ENCODE data around the gene PRAC2.

The PRAC2 gene

DNA sequence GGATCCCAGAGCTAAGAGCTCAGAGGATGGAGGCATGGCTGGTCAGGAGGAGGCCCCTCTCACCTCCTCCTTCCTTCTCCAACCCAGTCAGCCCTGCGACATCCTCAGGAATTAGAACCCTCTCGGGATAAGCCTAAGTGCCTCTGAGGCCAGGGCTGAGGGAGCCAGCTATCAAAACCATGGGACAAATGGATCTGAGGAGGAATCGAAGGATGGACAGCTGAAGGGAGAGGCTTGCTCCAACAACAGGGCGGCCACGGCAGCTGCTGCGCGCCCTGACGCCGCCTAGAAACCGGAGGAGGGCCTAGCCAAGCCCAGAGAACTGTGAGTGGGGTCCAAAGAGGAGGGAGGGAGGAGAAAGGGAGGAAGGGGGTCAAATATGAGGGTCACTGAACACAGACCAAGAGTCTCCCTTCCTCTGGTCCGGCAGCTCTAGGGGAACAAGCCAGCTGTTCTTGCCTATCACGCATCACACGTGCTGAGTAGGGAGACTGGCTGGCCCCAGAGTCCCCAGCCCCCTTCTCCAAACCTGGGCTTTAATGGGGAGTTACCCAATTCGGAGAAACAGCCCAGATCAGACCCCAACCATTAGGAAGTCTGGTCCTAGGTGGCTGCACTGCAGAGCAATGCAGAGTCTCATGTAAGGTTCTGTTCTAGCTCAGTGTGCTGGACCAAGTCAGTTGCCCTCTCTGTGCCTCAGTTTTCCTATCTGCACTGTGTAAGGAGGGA lies 11.5 kb downstream of the PRAC2 start:
- DNase-seq, result no peak

DNA sequence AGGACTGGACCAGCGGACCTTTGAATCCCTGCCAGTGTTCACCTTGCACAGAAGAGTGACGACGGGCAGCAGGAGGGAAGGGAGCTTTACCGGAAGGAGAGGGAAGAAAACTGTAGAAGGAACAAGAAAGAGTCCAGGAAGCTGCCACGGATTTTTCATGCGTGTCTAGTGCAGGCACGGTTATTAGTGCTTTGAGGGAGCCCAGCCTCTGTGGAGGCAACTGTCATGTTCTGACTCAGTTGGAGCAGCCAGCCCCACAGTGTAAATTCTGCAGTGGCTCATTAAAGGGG lies 12.0 kb downstream of the PRAC2 start:
- DNase-seq, result no peak

GRCh38 chr17:48737330-48738043 lies 14.5 kb downstream of the PRAC2 start:
- DNase-seq, result no peak

- DNase-seq, result no peak
Measured at GRCh38 chr17:48738424-48738802, 15.4 kb downstream of the PRAC2 start.

DNA sequence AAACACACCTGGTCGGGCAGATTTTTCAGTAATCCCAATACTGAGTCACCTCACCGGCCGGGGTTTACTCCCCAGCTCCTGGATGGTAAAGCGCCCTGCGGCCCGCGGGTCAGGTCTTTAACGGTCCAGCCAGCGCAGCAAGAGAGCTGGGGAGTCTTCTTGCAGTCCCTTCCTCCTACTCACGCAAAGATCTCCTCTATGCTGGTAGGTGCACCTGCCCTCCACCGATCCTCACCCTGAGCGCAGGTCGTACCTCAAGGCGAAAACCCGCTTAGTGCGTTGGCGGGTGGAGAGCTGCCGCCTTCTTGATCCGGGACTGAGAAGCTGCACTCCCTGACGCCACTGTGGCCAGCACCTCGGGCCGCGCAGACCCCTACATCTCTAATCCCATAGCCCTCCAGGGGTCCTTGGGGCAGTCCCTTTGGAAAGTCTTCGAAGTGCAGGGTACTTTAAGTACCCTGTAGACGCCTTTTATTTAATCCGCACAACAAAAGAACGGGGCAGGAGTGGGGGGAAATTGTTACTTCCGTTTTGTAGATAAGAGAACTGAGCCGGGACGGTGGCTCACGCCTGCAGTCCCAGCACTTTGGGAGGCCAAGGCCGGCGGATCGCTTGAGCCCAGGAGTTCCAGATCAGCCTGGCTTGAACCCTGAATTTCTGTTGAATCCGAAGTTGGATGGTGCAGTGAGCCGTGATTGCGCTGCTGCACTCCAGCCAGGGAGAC lies 16.0 kb downstream of the PRAC2 start:
- DNase-seq, result no peak

DNA sequence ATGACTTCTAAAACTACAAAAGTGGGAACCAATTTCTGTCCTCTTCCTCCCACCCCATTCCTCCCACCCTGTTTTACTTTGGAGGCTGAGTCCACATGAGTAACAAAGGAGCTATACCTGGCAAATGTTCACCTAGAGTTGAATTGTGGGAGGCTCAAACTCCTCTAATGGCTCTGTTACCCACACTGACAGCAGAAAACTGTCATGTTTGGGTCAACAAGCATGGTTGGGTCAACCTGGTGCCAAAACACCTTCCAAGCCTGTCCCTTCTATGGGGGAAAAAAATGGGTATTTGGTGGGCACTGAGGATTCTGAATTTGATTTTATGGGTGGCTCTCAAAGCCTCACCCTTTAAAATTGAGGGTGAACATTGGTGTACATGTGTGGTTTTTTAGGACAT lies 17.6 kb downstream of the PRAC2 start:
- no peak for DNase-seq

GRCh38 chr17:48745381-48746275 lies 22.6 kb downstream of the PRAC2 start:
- DNase-seq, result no peak

GRCh38 chr17:48746916-48747444 lies 24.0 kb downstream of the PRAC2 start:
- no peak for DNase-seq

DNA sequence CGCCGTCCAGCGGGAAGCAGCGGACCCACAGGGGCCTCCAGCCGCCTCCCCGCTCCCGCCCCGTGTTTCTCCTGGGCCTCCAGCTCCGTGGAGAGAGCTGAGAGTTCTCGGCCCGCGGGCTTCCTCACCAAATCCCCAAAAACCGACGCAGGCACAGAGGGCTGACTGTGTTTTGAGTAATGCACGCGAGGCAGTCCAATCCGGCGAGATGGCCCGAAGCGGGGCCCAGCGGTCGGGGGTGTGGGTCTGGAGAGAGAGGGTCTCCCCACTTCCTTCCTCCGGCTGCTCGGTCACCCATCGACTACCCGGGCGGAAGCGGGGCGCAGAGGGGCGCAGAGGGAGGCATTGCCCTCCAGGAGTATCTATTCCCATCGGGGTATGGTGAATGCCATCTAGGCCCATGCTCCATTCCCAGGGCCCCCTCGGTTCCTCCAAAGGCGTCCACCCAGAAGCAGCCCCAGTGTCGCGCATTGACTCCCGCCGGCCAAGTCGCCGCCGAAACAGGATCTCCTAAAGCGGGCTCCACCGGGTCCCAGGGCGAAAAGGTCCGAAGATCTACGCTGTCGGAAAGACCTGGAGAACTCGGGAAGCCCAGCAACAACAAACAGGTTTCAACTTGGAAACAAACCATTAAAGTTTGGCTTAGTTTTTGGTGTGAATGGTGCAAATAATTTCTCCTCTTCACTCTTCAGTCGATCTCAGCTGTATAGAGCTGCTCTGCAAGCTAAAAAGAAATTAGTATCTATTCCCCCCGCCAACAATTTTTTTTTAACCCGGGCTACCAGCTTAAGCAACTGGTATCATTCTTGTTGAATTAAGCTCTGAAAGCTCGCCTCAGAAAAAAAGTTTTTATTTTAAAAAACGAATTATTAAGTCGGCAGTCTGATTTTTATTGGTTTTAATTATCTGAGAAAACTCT lies 24.7 kb downstream of the PRAC2 start:
- DNase-seq, result no peak

- DNase-seq, result no peak
Measured at GRCh38 chr17:48748718-48749566, 26.0 kb downstream of the PRAC2 start.

DNA sequence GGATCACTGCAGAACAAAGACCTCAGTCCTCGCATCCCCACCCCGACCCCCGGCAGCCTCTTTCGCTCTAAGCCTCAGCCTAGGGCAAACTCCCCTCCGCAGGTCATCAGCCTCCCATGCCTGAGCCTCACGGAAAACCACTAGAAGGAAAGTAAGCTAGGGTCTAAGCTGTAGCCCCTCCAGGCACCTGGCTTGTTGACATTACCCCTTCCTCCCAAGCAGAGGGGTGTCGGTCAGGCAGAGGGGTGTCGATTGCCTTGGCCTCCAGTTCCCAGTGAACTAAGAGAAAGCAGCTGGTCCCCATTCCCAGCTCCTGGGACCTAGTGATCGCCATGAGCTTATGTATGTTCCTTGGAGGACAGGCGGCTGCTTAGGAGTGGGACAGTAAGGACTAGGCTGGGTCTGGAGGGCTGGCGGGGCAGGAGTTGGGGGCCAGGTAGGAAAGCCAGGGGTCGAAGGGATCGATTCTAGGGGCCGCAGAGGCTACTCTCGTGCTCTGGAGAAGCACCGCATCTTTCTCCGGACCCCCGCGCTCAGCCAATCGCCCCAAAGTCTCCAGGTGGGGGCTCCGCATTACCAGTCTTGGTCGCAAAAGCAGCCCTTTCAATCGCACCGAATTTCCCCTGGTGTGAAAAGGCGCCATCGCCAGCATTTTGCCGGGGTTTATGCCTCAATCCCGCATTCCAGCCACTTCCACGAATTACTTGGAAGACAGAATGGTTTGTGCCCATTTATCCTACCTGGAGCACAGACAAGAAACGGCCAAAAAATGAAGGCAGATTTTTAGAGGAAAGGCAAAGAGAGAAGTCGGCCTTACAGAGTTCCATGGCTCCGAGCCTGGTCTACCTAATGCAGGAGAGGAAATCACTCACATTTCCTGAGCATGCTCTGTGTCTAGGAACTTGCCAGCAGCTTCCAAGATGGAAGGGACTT lies 26.9 kb downstream of the PRAC2 start:
- no peak for DNase-seq

DNA sequence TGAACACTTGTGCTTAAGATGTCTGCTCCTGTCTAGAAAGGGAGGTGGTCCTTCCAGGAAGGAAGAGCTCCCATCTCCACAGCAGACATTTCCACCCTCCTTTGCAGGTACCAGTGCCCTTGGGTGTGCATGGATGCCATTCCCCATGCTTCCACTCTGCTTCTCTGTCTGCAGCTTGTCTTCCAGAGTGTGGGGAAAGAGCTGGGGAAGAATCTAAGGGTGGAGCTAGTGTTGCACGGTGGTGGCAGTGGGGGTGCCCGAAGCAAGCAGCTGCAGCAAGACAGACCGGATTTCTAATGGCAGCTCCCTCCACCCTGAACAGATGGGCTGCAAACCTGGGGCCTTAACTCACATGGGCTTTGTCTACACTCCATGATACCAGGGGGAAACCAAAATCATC lies 28.2 kb downstream of the PRAC2 start:
- no peak for DNase-seq

- no peak for DNase-seq
Measured at GRCh38 chr17:48751733-48752398, 28.9 kb downstream of the PRAC2 start.

DNA sequence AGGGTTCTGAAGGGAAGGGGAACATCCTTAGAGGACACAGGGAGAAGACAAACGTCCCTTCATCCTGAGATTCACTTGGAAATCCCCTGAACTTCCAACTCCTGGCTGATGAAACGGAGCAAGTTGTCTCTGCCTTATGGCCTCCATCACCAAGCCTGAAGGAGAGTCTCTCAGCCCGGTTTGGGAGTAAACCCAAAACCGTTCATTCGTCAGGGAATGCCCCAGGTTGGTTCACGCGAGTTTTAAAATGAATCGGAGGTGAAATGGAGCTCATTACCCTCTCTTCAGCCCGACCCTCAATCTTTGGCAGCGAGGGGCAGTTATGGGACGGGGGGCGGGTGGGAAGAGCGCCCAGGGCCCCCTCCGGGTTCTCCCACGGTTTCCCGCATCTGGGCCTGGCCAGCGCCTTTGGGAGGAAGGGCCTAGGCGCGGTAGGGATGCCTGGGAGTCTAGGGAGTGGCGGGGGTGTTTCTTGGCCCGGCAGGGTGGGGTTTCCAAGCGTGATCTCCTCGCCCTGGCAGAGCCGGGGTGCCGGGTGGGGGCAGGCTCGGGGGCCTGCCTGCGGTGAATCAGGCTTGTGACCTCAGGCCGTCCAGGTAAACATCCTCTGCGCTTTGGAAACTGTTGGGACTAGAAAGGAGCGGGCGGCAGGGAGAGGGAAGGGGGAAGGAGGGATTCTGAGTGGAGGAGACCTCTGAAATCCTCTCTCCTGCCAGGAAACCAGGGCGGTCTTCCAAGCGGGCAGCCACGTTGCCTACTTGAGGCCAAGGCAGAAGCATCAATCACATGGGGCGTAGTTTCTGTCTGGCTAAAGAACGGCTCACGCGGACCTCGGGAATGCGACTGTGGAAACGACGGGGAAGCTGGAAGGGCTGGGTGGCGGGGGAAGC lies 29.7 kb downstream of the PRAC2 start:
- DNase-seq, result no peak

GRCh38 chr17:48753794-48754499 lies 31.0 kb downstream of the PRAC2 start:
- no peak for DNase-seq

DNA sequence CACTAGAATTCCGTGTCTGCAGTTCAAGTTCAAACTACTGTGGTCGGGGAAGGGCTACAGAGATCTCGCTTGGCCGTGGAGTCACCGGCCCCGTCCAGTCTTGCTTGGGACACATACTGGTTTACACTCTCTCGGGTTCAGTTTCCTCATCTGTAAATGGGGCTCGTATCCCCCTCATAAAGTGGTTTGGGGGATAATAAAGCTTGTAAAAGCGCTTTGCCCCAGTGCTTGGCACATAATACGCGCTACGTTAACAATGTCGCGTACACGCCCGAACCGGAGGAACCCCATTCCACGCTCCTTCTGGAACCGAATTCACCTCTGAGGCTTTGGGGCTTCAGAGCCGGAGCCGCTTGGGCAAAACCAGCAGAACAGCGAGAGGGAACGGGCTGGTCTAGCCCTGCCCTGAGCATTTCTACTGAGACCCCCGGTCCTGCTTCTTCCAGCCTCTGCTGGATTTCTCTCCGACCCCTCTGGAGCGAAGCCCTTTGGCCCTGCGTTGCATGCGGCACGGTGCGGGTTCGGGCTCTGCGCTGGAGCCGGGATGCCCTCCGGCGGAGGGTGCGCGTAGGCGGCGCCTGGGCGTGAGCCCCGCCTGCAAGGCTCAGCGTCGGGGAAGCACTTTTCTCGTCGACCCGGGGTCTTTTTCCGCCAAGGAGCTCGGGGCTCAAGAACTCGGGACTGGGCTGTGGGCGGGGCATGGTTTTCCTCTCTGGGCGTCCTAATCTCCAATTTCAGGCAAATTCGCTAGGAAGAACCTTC lies 31.7 kb downstream of the PRAC2 start:
- no peak for DNase-seq
